ENCODE results near the gene ENO2. TPM values are rescaled to one million over a fixed set of nuclear protein-coding genes. Genes with fewer than 3 reads are reported as not detected.

ENO2 gene
- total RNA-seq, 2 experiments from 2014 or later, result 171 to 175 TPM

GRCh38 chr12:6874015-6874368, 40.4 kb upstream of the ENO2 start:
- ChIA-PET CTCF (interaction anchor here (0.7 to 2.9 kb wide), 5 partner anchors 17 to 270 kb away, joined by 3 to 30 read pairs (median 5); partner anchors contain the start of gene MLF2), POLR2A (interaction anchor here (1.3 to 3.5 kb wide), 3 partner anchors 17 to 64 kb away, joined by 5 to 41 read pairs (median 20); partner anchors contain the start of genes CDCA3 and USP5)

GRCh38 chr12:6879824-6880223, 34.6 kb upstream of the ENO2 start:
- ChIA-PET POLR2A (interaction anchor here (0.7 kb wide), 1 partner anchor 57 kb away, joined by 3 read pairs; no protein-coding TSS in a partner anchor), CTCF (interaction anchor here (1.2 to 4.8 kb wide), 2 partner anchors 12 to 13 kb away, joined by 3 to 21 read pairs; partner anchors contain the start of gene TPI1)

GRCh38 chr12:6883252-6883651, 31.1 kb upstream of the ENO2 start:
- ChIA-PET CTCF (interaction anchor here (1.0 to 4.8 kb wide), 2 partner anchors 8 to 11 kb away, joined by 3 to 21 read pairs; no protein-coding TSS in a partner anchor), POLR2A (interaction anchor here (1.0 kb wide), 1 partner anchor 11 kb away, joined by 3 read pairs; the partner anchor contains the start of gene SPSB2)

- ChIA-PET CTCF (no interaction called here), POLR2A (interaction anchor here (1.0 kb wide), 1 partner anchor 11 kb away, joined by 3 read pairs; the partner anchor contains the start of gene SPSB2)
Observed at GRCh38 chr12:6883683-6884082, 30.7 kb upstream of the ENO2 start.

- ChIA-PET CTCF (no interaction called here), POLR2A (no interaction called here)
Observed at GRCh38 chr12:6884539-6884938, 29.8 kb upstream of the ENO2 start.

- ChIA-PET CTCF (interaction anchor here (0.6 kb wide), 1 partner anchor 38 kb away, joined by 3 read pairs; no protein-coding TSS in a partner anchor), POLR2A (interaction anchor here (0.6 kb wide), 1 partner anchor 1050 kb away, joined by 3 read pairs; no protein-coding TSS in a partner anchor)
Observed at GRCh38 chr12:6886206-6886999, 28.0 kb upstream of the ENO2 start.

GRCh38 chr12:6887460-6887859, 26.9 kb upstream of the ENO2 start:
- POLR2A ChIA-PET, result no interaction called here
- CTCF ChIA-PET, result interaction anchor here (0.6 kb wide), 1 partner anchor 39 kb away, joined by 3 read pairs; no protein-coding TSS in a partner anchor

- CTCF ChIA-PET, result no interaction called here
- POLR2A ChIA-PET, result no interaction called here
Observed at GRCh38 chr12:6888360-6888759, 26.0 kb upstream of the ENO2 start.

- ChIA-PET CTCF (interaction anchor here (1.2 kb wide), 1 partner anchor 16 kb away, joined by 4 read pairs; the partner anchor contains the start of gene SPSB2), POLR2A (interaction anchor here (1.0 kb wide), 1 partner anchor 16 kb away, joined by 4 read pairs; the partner anchor contains the start of gene SPSB2)
Observed at GRCh38 chr12:6888794-6889193, 25.6 kb upstream of the ENO2 start.

GRCh38 chr12:6889775-6890573, 24.4 kb upstream of the ENO2 start:
- CTCF ChIA-PET, result interaction anchor here (1.2 kb wide), 1 partner anchor 17 kb away, joined by 4 read pairs; the partner anchor contains the start of gene SPSB2
- POLR2A ChIA-PET, result interaction anchor here (1.0 kb wide), 1 partner anchor 17 kb away, joined by 4 read pairs; the partner anchor contains the start of gene SPSB2

GRCh38 chr12:6890789-6891645, 23.4 kb upstream of the ENO2 start:
- ChIA-PET CTCF (interaction anchor here (0.7 to 2.2 kb wide), 21 partner anchors 10 to 138 kb away, joined by 3 to 30 read pairs (median 4); partner anchors contain the start of genes CD4, CDCA3, ENO2 and MLF2), POLR2A (interaction anchor here (0.8 to 1.6 kb wide), 10 partner anchors 14 to 358 kb away, joined by 3 to 20 read pairs (median 6); partner anchors contain the start of genes C12orf57, CDCA3, COPS7A and ENO2)

- CTCF ChIA-PET, result interaction anchor here (0.7 to 2.2 kb wide), 20 partner anchors 11 to 139 kb away, joined by 3 to 30 read pairs (median 4); partner anchors contain the start of genes CD4, CDCA3, ENO2 and MLF2
- POLR2A ChIA-PET, result interaction anchor here (0.8 to 1.6 kb wide), 9 partner anchors 14 to 359 kb away, joined by 3 to 20 read pairs (median 7); partner anchors contain the start of genes C12orf57, CDCA3, COPS7A and ENO2
Observed at GRCh38 chr12:6891646-6892001, 22.8 kb upstream of the ENO2 start.

GRCh38 chr12:6892683-6893082, 21.7 kb upstream of the ENO2 start:
- ChIA-PET CTCF (interaction anchor here (1.4 to 2.2 kb wide), 3 partner anchors 12 to 31 kb away, joined by 4 to 21 read pairs (median 17); no protein-coding TSS in a partner anchor), POLR2A (interaction anchor here (0.7 kb wide), 1 partner anchor 9 kb away, joined by 5 read pairs; no protein-coding TSS in a partner anchor)

GRCh38 chr12:6894321-6894720, 20.1 kb upstream of the ENO2 start:
- POLR2A ChIA-PET, result no interaction called here
- CTCF ChIA-PET, result interaction anchor here (1.1 kb wide), 1 partner anchor 22 kb away, joined by 4 read pairs; no protein-coding TSS in a partner anchor

- ChIA-PET POLR2A (no interaction called here), CTCF (no interaction called here)
Observed at GRCh38 chr12:6896846-6897435, 17.4 kb upstream of the ENO2 start.

GRCh38 chr12:6899427-6899826, 15.0 kb upstream of the ENO2 start:
- ChIA-PET CTCF (interaction anchor here (0.6 to 1.2 kb wide), 2 partner anchors 27 to 36 kb away, joined by 3 read pairs; partner anchors contain the start of gene SPSB2), POLR2A (no interaction called here)

GRCh38 chr12:6899837-6900519, 14.4 kb upstream of the ENO2 start:
- ChIA-PET POLR2A (interaction anchor here (0.6 kb wide), 1 partner anchor 9 kb away, joined by 6 read pairs; no protein-coding TSS in a partner anchor), CTCF (interaction anchor here (0.6 to 1.2 kb wide), 2 partner anchors 27 to 35 kb away, joined by 3 read pairs; partner anchors contain the start of gene SPSB2)

Measured in activated CD8-positive, alpha-beta memory T cell treated with anti-CD3 and anti-CD28 coated beads for 36 hours (primary cell).